Measurements from ENCODE around the gene PLEKHG4B.

Gene PLEKHG4B

DNA sequence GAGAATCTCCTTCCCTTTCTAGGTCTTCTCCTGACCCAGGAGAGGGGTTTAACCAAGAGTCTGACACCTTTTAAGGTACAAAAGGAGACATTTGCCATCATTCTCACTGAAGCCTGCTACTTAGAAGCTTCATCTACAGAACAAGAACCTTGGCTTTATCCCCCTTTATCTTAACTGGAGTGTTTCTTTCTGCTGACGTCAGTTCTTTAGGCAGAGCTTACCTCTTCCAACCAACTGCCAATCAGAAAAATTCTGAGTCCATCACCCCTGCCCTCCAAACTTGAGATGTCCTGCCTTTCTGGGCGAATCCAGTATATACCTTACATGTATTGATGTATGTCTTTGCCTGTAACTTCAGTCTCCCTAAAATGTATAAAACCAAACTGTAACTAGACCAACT is 37.2 kb downstream of the PLEKHG4B start:
- DNase-seq (ENCODE audit: low read depth, low spot score) = no peak

DNA sequence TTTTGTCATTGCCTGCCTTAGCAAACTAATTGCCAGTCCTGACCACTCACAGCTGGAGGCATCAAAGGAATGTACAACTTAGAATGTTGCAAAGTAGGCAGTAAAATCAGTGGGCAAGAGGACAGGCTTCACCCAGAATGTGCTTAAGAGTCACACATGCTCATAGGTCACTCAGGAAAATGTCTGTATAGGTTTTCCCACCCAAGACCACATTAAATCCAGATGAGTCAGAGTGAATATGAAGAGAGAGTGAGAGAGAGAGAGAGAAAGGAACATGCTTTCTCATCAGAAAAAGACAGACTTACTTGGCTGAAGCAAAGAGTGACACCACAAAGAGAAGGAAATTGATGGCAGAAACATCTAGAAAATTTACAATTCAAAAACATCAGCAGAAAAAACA is 37.9 kb downstream of the PLEKHG4B start:
- DNase-seq (ENCODE audit: low read depth, low spot score) = no peak

- DNase-seq (ENCODE audit: low read depth, low spot score) = no peak
Measured at GRCh38 chr5:130601-131131, 38.7 kb downstream of the PLEKHG4B start.

DNA sequence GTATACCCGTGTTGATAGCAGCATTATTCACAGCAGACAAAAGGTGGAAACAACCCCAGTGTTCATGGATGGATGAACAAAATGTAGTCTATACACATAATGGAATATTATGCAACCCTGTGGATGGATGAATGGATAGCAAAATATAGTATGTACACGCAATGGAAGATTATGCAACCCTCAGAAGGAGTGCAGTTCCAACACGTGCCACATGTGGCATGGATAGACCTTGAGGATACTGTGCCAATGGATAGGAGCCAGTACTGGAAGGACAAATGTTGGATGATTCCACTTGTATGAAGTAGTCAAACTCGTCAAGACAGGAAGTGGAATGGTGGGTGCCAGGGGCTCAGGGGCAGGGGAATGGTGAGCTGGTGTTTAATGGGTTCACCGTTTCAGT is 44.9 kb downstream of the PLEKHG4B start:
- DNase-seq (ENCODE audit: low read depth, low spot score) = no peak

DNA sequence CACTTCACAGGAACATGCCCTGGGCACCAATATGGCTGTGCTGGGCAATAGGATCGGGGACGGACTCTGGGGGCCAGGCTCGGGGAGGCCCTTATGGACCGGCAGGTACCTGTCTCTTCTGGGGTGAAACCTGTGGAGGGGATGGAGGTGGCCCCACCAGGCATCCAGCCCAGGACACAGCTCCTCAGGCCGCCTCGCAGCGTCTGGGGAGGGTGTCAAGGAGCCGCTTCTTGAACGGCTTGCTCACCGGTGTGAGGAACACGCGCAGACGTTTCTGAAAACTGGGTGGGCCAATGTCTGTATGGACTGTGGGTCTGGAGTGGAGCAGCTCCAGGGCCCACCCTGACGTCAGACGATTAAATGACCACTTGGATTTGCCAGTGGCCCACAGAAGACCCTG is 45.8 kb downstream of the PLEKHG4B start:
- no peak for DNase-seq (ENCODE audit: low read depth, low spot score)

- DNase-seq (ENCODE audit: low read depth, low spot score) = no peak
Measured at GRCh38 chr5:138936-139335, 47.0 kb downstream of the PLEKHG4B start.

DNA sequence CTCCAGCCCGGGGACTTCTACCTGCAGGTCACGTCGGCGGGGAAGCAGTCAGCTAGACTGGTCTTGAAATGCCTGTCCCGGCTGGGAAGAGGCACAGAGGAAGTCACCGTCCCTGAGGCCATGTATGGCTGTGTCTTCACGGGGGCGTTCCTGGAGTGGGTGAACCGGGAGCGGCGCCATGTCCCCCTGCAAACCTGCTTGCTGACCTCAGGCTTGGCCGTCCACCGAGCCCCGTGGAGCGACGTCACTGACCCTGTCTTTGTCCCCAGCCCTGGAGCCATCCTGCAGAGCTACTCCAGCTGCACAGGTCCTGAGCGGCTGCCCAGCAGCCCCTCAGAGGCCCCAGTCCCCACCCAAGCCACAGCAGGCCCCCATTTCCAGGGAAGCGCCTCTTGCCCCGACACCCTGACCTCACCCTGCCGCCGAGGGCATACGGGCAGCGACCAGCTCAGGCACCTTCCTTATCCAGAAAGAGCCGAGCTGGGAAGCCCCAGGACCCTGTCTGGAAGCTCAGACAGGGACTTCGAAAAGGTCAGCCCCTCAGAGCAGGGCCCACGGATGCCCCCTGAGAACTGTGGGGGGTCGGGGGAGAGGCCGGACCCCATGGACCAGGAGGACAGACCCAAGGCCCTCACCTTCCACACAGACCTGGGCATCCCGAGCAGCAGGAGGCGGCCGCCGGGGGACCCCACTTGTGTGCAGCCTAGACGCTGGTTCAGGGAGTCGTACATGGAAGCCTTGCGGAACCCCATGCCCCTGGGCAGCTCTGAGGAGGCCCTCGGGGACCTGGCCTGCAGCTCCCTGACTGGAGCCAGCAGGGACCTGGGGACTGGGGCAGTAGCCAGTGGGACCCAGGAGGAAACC is 47.8 kb downstream of the PLEKHG4B start:
- DNase-seq (ENCODE audit: low read depth, low spot score) = no peak

DNA sequence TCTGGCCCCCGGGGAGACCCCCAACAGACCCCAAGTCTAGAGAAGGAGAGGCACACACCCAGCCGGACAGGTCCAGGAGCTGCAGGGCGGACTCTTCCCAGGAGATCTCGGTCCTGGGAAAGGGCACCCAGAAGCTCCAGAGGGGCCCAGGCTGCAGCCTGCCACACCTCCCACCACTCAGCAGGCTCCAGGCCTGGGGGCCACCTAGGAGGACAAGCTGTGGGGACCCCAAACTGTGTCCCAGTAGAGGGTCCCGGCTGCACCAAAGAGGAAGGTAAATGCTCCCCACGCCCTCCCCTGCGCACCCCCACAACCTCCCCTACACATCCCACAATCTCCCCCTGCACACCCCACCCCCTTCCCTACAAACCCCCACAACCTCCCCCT is 48.5 kb downstream of the PLEKHG4B start:
- no peak for DNase-seq (ENCODE audit: low read depth, low spot score)

DNA sequence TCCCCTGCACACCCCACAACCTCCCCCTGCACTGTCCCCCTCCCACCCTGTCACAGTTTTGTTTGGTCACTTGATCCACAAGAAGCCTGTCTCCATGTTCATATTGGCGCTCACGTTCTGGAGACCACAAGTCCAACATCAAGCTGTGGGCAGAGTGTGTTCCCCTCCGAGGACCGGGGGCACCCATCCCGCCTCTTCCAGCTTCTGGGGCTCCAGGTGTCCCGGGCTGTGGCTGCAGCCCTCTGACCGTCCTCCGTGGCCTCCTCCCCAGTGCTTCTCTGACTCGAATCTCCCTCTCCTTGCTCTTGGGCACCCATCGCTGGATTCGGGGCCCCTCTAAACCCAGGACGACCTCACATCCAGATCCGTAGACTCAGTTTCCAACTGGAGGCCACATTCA is 49.2 kb downstream of the PLEKHG4B start:
- DNase-seq (ENCODE audit: low read depth, low spot score) = no peak

GRCh38 chr5:141761-142160 is 49.8 kb downstream of the PLEKHG4B start:
- no peak for DNase-seq (ENCODE audit: low read depth, low spot score)

GRCh38 chr5:142246-142810 is 50.4 kb downstream of the PLEKHG4B start:
- no peak for DNase-seq (ENCODE audit: low read depth, low spot score)

DNA sequence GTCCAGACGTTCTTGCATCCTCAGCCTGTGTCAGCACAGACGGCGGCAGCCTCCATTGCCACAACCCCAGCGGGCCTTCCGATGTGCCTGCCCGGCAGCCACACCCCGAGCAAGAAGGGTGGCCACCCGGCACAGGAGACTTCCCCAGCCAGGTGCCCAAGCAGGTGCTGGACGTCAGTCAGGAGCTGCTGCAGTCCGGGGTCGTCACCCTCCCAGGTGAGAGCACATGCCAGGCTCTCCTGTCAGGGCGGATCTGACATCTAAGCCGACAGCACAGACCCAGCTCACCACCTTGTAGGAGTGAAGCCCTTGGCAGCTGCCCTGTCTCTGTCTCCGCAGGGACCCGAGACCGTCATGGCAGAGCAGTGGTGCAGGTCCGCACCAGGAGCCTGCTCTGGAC is 51.1 kb downstream of the PLEKHG4B start:
- no peak for DNase-seq (ENCODE audit: low read depth, low spot score)

- DNase-seq (ENCODE audit: low read depth, low spot score) = no peak
Measured at GRCh38 chr5:144941-145340, 53.0 kb downstream of the PLEKHG4B start.

DNA sequence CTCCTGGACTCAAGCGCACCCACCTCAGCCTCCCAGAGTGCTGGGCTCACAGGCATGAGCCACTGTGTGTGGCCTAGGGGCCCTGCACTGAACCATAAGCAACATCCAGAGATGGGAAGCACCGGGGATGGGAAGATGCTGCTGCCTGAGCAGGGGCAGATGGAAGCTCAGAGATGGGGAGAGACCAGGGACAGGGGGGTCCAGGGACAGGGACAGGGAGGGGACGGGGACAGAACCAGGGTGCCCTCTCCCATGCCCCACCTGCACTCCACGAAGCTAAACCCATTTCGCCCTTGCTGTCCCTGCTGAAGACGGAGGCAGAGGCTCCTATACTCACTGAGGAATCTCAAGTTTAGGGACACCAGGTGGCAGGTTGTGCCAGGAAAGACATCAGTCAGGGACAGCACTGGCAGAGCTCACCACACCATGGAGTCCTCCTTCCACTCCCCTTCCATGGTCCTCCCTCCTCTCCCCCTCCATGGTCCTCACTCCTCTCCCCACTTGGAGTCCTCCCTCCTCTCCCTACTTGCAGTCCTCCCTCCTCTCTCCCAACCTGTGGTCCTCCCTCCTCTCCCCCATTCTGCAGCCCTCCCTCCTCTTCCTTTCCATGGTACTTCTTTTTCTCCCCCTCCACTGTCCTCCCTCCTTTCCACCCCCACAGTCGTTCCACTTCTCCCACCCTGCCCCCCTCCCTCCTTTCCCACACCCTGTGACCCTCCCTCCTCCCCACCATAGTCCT is 53.8 kb downstream of the PLEKHG4B start:
- DNase-seq (ENCODE audit: low read depth, low spot score) = no peak

DNA sequence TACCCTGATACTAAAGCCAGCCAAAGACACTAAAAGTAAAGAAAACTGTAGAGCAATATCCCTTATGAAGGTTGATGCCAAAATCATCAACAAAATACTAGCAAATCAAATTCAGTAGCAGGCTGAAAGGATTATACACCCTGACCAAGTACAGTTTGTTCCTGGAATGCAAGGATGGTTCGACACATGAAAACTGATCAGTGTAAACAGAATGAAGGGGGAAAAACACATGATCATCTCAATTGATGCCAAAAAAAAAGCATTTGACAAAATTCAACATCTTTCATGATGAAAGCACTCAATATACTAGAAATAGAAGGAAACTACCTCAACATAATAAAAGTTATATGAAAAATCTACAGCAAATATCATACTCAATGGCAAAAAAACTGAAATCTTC is 55.8 kb downstream of the PLEKHG4B start:
- no peak for DNase-seq (ENCODE audit: low read depth, low spot score)

GRCh38 chr5:149745-150485 is 57.9 kb downstream of the PLEKHG4B start:
- no peak for DNase-seq (ENCODE audit: low read depth, low spot score)

- DNase-seq (ENCODE audit: low read depth, low spot score) = no peak
Measured at GRCh38 chr5:150746-151145, 58.8 kb downstream of the PLEKHG4B start.

GRCh38 chr5:152077-152476 is 60.1 kb downstream of the PLEKHG4B start:
- DNase-seq (ENCODE audit: low read depth, low spot score) = no peak

DNA sequence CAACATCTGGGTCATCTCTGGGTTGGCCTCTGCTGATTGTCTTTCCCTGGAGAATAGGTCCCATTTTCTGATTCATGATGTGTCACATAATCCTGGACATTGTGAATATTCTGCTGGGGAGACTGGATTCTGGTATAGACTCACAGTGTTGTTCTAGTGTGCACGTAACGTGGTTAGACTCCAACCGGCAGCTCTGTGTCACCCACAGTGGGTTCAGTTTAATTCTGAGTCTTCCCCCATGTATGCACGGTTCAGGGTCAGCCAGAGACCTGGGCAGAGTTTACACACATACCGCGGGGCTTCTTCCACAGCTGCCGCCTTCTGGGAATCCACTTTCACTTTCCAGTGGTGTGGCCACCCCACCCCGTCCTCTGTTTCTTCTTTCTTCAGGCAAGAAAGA is 61.3 kb downstream of the PLEKHG4B start:
- no peak for DNase-seq (ENCODE audit: low read depth, low spot score)

DNA sequence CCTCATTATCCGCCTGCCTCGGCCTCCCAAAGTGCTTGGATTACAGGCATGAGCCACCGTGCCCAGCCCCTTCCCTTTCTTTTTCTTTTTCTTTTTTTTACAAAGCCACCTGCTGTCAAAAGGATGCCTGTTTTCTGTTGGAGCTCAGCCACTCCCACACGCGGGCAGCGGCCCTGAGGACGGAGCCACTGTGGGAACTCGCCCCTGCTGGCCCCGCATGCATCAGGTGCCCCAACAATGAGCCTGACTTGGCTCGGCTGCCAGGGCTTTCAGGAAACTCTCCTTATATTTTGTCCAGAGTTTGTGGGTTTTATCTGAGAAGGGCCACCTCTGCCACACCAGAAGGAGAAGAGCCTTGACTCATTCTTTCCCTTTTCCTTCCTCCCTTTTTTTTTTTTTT is 62.3 kb downstream of the PLEKHG4B start:
- no peak for DNase-seq (ENCODE audit: low read depth, low spot score)

DNA sequence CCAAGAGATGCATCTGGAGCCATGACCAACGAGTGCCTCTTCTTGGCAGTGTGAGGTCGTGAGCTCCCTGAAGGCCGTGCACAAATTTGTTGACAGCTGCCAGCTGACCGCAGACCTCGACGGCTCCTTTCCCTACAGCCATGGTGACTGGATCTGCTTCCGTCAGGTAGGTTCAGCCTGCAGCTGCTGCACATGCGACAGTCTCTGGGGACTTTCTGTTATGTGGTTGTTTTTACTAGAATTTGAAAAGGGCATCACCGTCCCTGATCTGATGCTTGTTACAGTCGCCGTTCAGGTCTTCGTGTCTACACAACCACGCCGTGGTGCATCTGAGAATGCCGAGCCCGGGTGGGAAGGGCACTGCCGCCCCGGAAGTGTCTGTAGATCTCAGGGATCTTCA is 62.9 kb downstream of the PLEKHG4B start:
- no peak for DNase-seq (ENCODE audit: low read depth, low spot score)

Measured in smooth muscle cell of the brain vasculature (primary cell).